HepG2 (cell line): Measurements from ENCODE around the gene C10orf71. TPM values are rescaled to one million over a fixed set of nuclear protein-coding genes. Genes with fewer than 3 reads are reported as not detected.

ENCODE experiments used
- ATAC-seq: fragments of 200-7000 bp; cut with Tn5 transposase; 3 replicates; pipeline ENCODE4 v1.9.1; 2020; ENCODE audit warnings: mild to moderate bottlenecking, moderate library complexity
- BruUV-seq: library from RNA; stranded (reverse); fragments of 400-500 nt; replicated peaks from 2 replicates; lab custom pipeline; 2021; lab: Mats Ljungman, UMichigan
- CTCF ChIA-PET: fragments of 300-600 bp; formaldehyde crosslinking; extraction: SDS; loops from one replicate; lab custom pipeline; 2021; ENCODE audit warnings: low total read pairs, inconsistent platforms, low intra/inter-chr PET ratio; lab: Yijun Ruan, JAX
- POLR2A ChIA-PET: fragments of 350-600 bp; sonication (Branson Sonifier 250); formaldehyde crosslinking; loops from one replicate; lab custom pipeline; 2020; ENCODE audit warnings: antibody characterized with exemption, inconsistent platforms; lab: Yijun Ruan, JAX
- DNase-seq: peaks from one replicate; pipeline ENCODE4 v3.0.0-alpha.2; 2015; ENCODE audit warnings: low spot score
- FAIRE-seq: peaks from 3 replicates; lab custom pipeline; 2011; peaks lifted over from hg19 to GRCh38; lab: Jason Lieb, UNC
- H2AFZ ChIP-seq: one replicate; pipeline ENCODE4 v1.6.1; 2011; ENCODE audit warnings: low read length, inconsistent platforms
- H3K27ac ChIP-seq: fragments of 300-600 bp; 3 replicates; pipeline ENCODE4 v1.8.0; 2011; ENCODE audit warnings: mixed run types, mild to moderate bottlenecking, mixed read lengths, low read length, inconsistent platforms; ENCODE audit not compliant: insufficient read depth; ENCODE audit errors: extremely low read length
- H3K27me3 ChIP-seq, 2 experiments: fragments of 200-600 bp in 1 of 2; 2 replicates in 1 of 2; 3 replicates in 1 of 2; pipeline versions ENCODE4 v1.6.0 to v1.8.0; 2011; ENCODE audit warnings: low read length in 2 of 2, mild to moderate bottlenecking in 2 of 2, moderate library complexity in 2 of 2, inconsistent platforms in 1 of 2; ENCODE audit not compliant: insufficient read depth in 2 of 2, control insufficient read depth in 1 of 2
- H3K36me3 ChIP-seq, 2 experiments: fragments of 200-600 bp in 1 of 2; replicated peaks in 1 of 2; 2 replicates in 1 of 2; 3 replicates in 1 of 2; pipeline versions ENCODE4 v1.5.1 to v1.8.0; 2011; ENCODE audit warnings: low read length in 2 of 2, inconsistent platforms in 1 of 2; ENCODE audit not compliant: insufficient read depth in 2 of 2, control insufficient read depth in 1 of 2
- H3K4me1 ChIP-seq: 2 replicates; pipeline ENCODE4 v1.5.1; 2012; ENCODE audit warnings: low read length, inconsistent platforms; ENCODE audit not compliant: insufficient read depth
- H3K4me2 ChIP-seq: 2 replicates; pipeline ENCODE4 v1.6.0; 2011; ENCODE audit warnings: low read depth, low read length, inconsistent platforms
- H3K4me3 ChIP-seq, 3 experiments: fragments of 200-600 bp in 1 of 3; sonication (generic), shearing (Covaris generic) in 1 of 3; replicated peaks in 1 of 3; 2 replicates each; pipeline ENCODE4 v1.5.1; 2011 to 2016; ENCODE audit warnings: low read length in 3 of 3, inconsistent platforms in 2 of 3, low read depth in 2 of 3, mild to moderate bottlenecking in 2 of 3, control low read depth in 1 of 3, mixed read lengths in 1 of 3; ENCODE audit not compliant: insufficient read depth in 1 of 3
- H3K79me2 ChIP-seq: one replicate; pipeline ENCODE4 v1.6.1; 2011; ENCODE audit warnings: low read length, inconsistent platforms; ENCODE audit not compliant: insufficient read depth
- H3K9ac ChIP-seq: 2 replicates; pipeline ENCODE4 v1.6.0; 2011; ENCODE audit warnings: mild to moderate bottlenecking, low read depth, low read length, inconsistent platforms; ENCODE audit not compliant: insufficient read depth
- H3K9me3 ChIP-seq: 2 replicates; pipeline ENCODE4 v1.5.1; 2012; ENCODE audit warnings: mild to moderate bottlenecking, low read length
- H4K20me1 ChIP-seq: 2 replicates; pipeline ENCODE4 v1.6.0; 2011; ENCODE audit warnings: inconsistent platforms, mild to moderate bottlenecking, low read length, moderate library complexity; ENCODE audit not compliant: insufficient read depth
- HOXA7 ChIP-seq: sonication (generic); formaldehyde crosslinking; IDR thresholded peaks from 2 replicates; pipeline ENCODE4 v1.8.1; 2022; ENCODE audit warnings: mild to moderate bottlenecking, missing genetic modification reagents, moderate library complexity
- IRX3 ChIP-seq: sonication (generic); formaldehyde crosslinking; IDR thresholded peaks from 2 replicates; pipeline ENCODE4 v1.8.1; 2023; ENCODE audit warnings: mild to moderate bottlenecking, low read depth, missing genetic modification reagents, borderline replicate concordance
- MEF2D ChIP-seq: sonication (generic); formaldehyde crosslinking; IDR thresholded peaks from 2 replicates; pipeline ENCODE4 v1.5.1; 2020; ENCODE audit warnings: mild to moderate bottlenecking, missing genetic modification reagents
- NCOA1 ChIP-seq: sonication (generic); formaldehyde crosslinking; IDR thresholded peaks from 2 replicates; pipeline ENCODE4 v1.9.0; 2021; ENCODE audit warnings: missing genetic modification reagents
- RNF2 ChIP-seq: fragments of 450-650 bp; conservative IDR thresholded peaks from 2 replicates; pipeline ENCODE4 v1.6.1; 2016; ENCODE audit warnings: low read depth
- SNAI1 ChIP-seq: sonication (generic); formaldehyde crosslinking; IDR thresholded peaks from 2 replicates; pipeline ENCODE4 v1.5.0; 2020; ENCODE audit warnings: mild to moderate bottlenecking, missing genetic modification reagents, borderline replicate concordance
- THYN1 ChIP-seq: sonication (generic); formaldehyde crosslinking; IDR thresholded peaks from 2 replicates; pipeline ENCODE4 v1.8.1; 2023; ENCODE audit warnings: low read depth, mild to moderate bottlenecking, moderate library complexity, missing genetic modification reagents, borderline replicate concordance
- ZFP90 ChIP-seq: sonication (generic); formaldehyde crosslinking; IDR thresholded peaks from 2 replicates; pipeline ENCODE4 v1.8.0; 2022; ENCODE audit warnings: missing genetic modification reagents, mild to moderate bottlenecking, inconsistent platforms, borderline replicate concordance
- ZKSCAN1 ChIP-seq: fragments of 150-350 bp; IDR thresholded peaks from 2 replicates; pipeline ENCODE4 v1.6.1; 2014; ENCODE audit warnings: low read length
- ZNF30 ChIP-seq: sonication (generic); formaldehyde crosslinking; IDR thresholded peaks from 2 replicates; pipeline ENCODE4 v1.5.0; 2020; ENCODE audit warnings: mild to moderate bottlenecking, missing genetic modification reagents
- ZNF670 ChIP-seq: sonication (generic); formaldehyde crosslinking; IDR thresholded peaks from 2 replicates; pipeline ENCODE4 v1.8.0; 2022; ENCODE audit warnings: mild to moderate bottlenecking, missing genetic modification reagents, borderline replicate concordance
- ZNF687 ChIP-seq: sonication (generic); formaldehyde crosslinking; IDR thresholded peaks from 2 replicates; pipeline ENCODE4 v1.5.1; 2020; ENCODE audit warnings: mild to moderate bottlenecking, missing genetic modification reagents, moderate library complexity
- WGBS: methylation state at CpG from one replicate; pipeline ENCODE4 v1.1.6; 2017; ENCODE audit warnings: low lambda C conversion rate; 5-methylcytosine and 5-hydroxymethylcytosine counted together
- in situ Hi-C: cut with HindIII; loops from 2 replicates; pipeline ENCODE4 v1.10.0; 2017; ENCODE audit warnings: low pct_unique_long_range_greater_than_20kb; ENCODE audit not compliant: extremely low pct_ligation_motif_present
- intact Hi-C: fragments of 100-400 bp; cut with micrococcal nuclease; formaldehyde crosslinking; loops from one replicate; pipeline ENCODE4 v1.10.0; 2022; ENCODE audit not compliant: unreplicated experiment
- polyA plus RNA-seq, 8 experiments: library from polyadenylated mRNA; depleted of rRNA in 3 of 8; stranded (reverse) in 7 of 8; unstranded in 1 of 8; fragments of >200 nt; fragmentation: Illumina TruSeq in 4 of 8; extraction: Trizol in 4 of 8; gene quantifications; 2 replicates each; pipeline versions ENCODE4 v1.2.1 to v1.2.3, GENCODE V29; 2011 to 2016; ENCODE audit warnings: low read depth in 4 of 8, missing spikeins in 1 of 8, mixed read lengths in 1 of 8; ENCODE audit not compliant: insufficient read depth in 1 of 8
- total RNA-seq, 5 experiments: library from RNA; depleted of rRNA; stranded (reverse); fragments of >200 nt; fragmentation: Illumina TruSeq; extraction: Trizol; gene quantifications; 2 replicates each; pipeline ENCODE4 v1.2.3, GENCODE V29; 2016; ENCODE audit warnings: low read depth in 1 of 5
- TF ChIP-seq, protein P1 (sequence below): sonication (generic); formaldehyde crosslinking; IDR thresholded peaks from 2 replicates; pipeline ENCODE4 v1.4.0; 2020; ENCODE audit warnings: missing genetic modification reagents
- TF ChIP-seq, protein P2 (sequence below): fragments of 450-650 bp; IDR thresholded peaks from 2 replicates; pipeline ENCODE4 v1.6.1; 2017
- TF ChIP-seq, protein P3 (sequence below): IDR thresholded peaks from 2 replicates; pipeline ENCODE4 v1.6.1; 2018; ENCODE audit warnings: missing genetic modification reagents, mild to moderate bottlenecking, missing compliant biosample characterization

The C10orf71 gene
- total and polyA plus RNA-seq, 2 of the 13 experiments (the other 11 are each of a cell fraction or from before 2014, with no cell fraction given): not detected

- Histone ChIP-seq H3K27me3 (peaks cover 0 to 1% of the 10 kb centered on the region in 2 experiments; a peak in 2 of 5 replicates), H3K9me3 (no peaks in the 10 kb centered on the region), H4K20me1 (no peaks in the 10 kb centered on the region), H3K4me3 (no peak overlapping the region), H3K4me1 (no peaks in the 10 kb centered on the region), H3K79me2 (no peaks in the 10 kb centered on the region), H2AFZ (no peak overlapping the region), H3K36me3 (no peaks in the 10 kb centered on the region), H3K9ac (no peak overlapping the region), H3K4me2 (no peak overlapping the region), H3K27ac (no peak overlapping the region)
- BruUV-seq: no TSS peak
- no peak for ATAC-seq
- ChIA-PET POLR2A (no interaction called here), CTCF (no interaction called here)
- 23% methylated on average over 4 of the region's 4 CpGs for WGBS
- no peak for FAIRE-seq
- intact Hi-C loops: no loop called here
- in situ Hi-C loops: no loop called here
- DNase-seq: no peak
- TF ChIP-seq ZNF30 (CRISPR knock-in tag) (no peak), ZNF670 (CRISPR knock-in tag) (no peak), ZFP90 (CRISPR knock-in tag) (no peak), NCOA1 (CRISPR knock-in tag) (no peak), HOXA7 (no peak), SNAI1 (no peak), ZNF687 (CRISPR knock-in tag) (no peak), RNF2 (no peak), MEF2D (CRISPR knock-in tag) (no peak), ZKSCAN1 (no peak), IRX3 (CRISPR knock-in tag) (no peak), THYN1 (CRISPR knock-in tag) (no peak)
- TF ChIP-seq, protein P1, sequence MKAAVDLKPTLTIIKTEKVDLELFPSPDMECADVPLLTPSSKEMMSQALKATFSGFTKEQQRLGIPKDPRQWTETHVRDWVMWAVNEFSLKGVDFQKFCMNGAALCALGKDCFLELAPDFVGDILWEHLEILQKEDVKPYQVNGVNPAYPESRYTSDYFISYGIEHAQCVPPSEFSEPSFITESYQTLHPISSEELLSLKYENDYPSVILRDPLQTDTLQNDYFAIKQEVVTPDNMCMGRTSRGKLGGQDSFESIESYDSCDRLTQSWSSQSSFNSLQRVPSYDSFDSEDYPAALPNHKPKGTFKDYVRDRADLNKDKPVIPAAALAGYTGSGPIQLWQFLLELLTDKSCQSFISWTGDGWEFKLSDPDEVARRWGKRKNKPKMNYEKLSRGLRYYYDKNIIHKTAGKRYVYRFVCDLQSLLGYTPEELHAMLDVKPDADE (CRISPR knock-in tag): no peak
- TF ChIP-seq, protein P2, sequence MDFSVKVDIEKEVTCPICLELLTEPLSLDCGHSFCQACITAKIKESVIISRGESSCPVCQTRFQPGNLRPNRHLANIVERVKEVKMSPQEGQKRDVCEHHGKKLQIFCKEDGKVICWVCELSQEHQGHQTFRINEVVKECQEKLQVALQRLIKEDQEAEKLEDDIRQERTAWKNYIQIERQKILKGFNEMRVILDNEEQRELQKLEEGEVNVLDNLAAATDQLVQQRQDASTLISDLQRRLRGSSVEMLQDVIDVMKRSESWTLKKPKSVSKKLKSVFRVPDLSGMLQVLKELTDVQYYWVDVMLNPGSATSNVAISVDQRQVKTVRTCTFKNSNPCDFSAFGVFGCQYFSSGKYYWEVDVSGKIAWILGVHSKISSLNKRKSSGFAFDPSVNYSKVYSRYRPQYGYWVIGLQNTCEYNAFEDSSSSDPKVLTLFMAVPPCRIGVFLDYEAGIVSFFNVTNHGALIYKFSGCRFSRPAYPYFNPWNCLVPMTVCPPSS: no peak
- TF ChIP-seq, protein P3, sequence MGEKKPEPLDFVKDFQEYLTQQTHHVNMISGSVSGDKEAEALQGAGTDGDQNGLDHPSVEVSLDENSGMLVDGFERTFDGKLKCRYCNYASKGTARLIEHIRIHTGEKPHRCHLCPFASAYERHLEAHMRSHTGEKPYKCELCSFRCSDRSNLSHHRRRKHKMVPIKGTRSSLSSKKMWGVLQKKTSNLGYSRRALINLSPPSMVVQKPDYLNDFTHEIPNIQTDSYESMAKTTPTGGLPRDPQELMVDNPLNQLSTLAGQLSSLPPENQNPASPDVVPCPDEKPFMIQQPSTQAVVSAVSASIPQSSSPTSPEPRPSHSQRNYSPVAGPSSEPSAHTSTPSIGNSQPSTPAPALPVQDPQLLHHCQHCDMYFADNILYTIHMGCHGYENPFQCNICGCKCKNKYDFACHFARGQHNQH (CRISPR knock-in tag): no peak
These were observed 12.7 kb downstream of the C10orf71 start for GRCh38 chr10:49311555-49312236.
